Measurements from ENCODE around the gene NRG3. TPM values are rescaled to one million over a fixed set of nuclear protein-coding genes. Genes with fewer than 3 reads are reported as not detected.

The NRG3 gene
- total RNA-seq, 1 donor from 2014 or later = 0.92 TPM

DNA sequence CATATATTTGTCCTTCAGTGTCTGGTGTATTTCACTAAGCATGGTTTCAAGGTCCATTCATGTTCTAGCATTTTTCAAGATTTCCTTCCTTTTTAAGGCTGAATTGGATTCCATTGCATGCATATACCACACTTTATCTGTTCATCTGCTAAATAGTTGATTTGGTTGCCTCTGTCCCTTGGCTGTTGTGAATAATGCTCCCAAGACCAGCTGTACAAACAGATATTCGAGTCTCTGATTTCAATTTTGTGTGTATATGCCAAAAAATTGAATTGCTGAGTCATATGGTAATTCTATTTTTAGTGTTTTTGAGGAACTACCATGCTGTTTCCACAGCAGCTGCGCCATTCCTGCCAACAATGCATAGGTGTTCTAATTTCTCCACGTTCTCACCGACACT lies 216.4 kb downstream of the NRG3 start:
- H3K4me3 ChIP-seq (ENCODE audit: low read depth, low read length) = no peak overlapping the region
- TF ChIP-seq, protein P1, sequence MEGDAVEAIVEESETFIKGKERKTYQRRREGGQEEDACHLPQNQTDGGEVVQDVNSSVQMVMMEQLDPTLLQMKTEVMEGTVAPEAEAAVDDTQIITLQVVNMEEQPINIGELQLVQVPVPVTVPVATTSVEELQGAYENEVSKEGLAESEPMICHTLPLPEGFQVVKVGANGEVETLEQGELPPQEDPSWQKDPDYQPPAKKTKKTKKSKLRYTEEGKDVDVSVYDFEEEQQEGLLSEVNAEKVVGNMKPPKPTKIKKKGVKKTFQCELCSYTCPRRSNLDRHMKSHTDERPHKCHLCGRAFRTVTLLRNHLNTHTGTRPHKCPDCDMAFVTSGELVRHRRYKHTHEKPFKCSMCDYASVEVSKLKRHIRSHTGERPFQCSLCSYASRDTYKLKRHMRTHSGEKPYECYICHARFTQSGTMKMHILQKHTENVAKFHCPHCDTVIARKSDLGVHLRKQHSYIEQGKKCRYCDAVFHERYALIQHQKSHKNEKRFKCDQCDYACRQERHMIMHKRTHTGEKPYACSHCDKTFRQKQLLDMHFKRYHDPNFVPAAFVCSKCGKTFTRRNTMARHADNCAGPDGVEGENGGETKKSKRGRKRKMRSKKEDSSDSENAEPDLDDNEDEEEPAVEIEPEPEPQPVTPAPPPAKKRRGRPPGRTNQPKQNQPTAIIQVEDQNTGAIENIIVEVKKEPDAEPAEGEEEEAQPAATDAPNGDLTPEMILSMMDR (conservative IDR thresholded peaks at IDR 0.05; ENCODE audit: low read depth, low read length) = no peak
- no peak for DNase-seq (ENCODE audit: low read depth)

DNA sequence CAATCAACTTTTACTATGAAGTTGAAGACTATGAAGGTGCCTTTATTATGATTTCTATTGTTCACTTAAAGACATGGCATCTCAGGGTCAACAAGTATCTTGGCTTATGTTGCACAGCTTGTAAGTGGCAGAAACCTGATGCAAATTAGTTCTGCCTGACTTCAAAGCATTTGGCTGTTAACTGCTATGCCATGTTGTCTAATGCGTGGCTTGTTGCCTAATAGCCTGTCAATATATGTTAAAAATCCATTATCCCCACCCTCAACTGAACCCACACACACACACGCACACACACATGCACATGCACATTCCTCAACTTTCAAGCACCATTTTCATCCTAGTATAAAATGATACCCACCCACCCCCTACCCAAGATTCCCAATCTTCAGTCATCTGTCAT lies 217.1 kb downstream of the NRG3 start:
- no peak for DNase-seq (ENCODE audit: low read depth)
- TF ChIP-seq, protein P1 (conservative IDR thresholded peaks at IDR 0.05; ENCODE audit: low read depth, low read length) = no peak
- H3K4me3 ChIP-seq (ENCODE audit: low read depth, low read length) = no peak overlapping the region

DNA sequence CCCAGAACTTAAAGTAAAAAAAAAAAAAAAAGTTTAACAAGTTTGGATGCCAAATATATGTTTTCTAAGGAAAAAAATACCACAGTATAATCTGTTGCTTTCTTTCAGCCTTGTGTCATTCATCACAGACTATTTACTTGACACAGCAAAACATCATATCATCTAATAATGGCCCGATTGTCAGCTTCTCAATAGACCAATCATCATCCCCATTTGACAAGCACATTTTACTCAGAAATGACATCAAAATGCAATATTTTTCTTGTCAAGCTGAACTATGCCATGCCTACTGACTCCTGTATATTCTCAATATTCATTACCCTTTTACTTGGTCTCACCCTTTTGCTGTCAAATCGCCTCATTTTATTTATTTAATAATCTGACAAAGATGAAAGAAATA lies 249.7 kb downstream of the NRG3 start:
- H3K4me3 ChIP-seq (ENCODE audit: low read depth, low read length) = no peak overlapping the region
- TF ChIP-seq, protein P1 (conservative IDR thresholded peaks at IDR 0.05; ENCODE audit: low read depth, low read length) = no peak
- DNase-seq (ENCODE audit: low read depth) = no peak

DNA sequence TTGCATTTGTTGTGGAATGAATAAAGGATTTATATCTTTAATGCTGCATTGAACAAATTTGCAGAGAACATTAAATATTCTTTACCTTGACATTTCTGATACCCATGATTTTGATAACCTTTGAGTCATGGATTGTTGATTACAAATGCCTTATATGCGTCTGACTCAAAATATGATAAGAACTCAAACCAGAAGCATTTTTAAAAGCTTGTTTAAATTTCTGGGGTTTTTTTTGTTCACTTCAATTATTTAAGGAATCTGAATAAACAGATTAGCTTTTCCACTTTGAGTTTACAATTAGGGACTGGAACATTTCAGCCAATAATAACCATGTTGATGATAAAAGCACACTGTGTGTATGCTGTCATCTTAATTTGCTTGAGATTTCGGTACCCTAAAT lies 253.5 kb downstream of the NRG3 start:
- H3K4me3 ChIP-seq (ENCODE audit: low read depth, low read length) = no peak overlapping the region
- no peak for DNase-seq (ENCODE audit: low read depth)
- TF ChIP-seq, protein P1 (conservative IDR thresholded peaks at IDR 0.05; ENCODE audit: low read depth, low read length) = no peak

DNA sequence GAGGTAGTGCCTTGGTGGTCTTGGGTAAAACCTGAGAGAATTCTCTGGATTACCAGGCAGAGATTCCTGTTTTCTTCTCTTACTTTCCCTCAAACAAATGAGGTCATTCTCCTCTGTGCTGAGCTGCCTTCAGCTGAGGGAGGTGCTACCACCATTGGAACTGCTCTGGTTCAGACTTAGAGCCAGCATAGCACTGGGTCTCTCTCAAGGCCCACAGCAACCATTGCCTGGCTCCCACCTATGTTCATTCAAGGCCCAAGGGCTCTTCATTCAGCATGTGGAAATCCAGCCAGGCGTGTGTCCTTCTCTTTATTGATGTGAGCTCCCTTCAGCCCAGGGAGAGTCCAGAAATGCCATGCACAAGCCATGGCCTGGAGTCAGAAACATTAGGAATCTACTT lies 261.1 kb downstream of the NRG3 start:
- H3K4me3 ChIP-seq (ENCODE audit: low read depth, low read length) = no peak overlapping the region
- no peak for DNase-seq (ENCODE audit: low read depth)
- TF ChIP-seq, protein P1 (conservative IDR thresholded peaks at IDR 0.05; ENCODE audit: low read depth, low read length) = no peak

GRCh38 chr10:82144153-82144552 lies 269.2 kb downstream of the NRG3 start:
- DNase-seq (ENCODE audit: low read depth) = no peak
- no peak overlapping the region for H3K4me3 ChIP-seq (ENCODE audit: low read depth, low read length)
- TF ChIP-seq, protein P1 (conservative IDR thresholded peaks at IDR 0.05; ENCODE audit: low read depth, low read length) = no peak

DNA sequence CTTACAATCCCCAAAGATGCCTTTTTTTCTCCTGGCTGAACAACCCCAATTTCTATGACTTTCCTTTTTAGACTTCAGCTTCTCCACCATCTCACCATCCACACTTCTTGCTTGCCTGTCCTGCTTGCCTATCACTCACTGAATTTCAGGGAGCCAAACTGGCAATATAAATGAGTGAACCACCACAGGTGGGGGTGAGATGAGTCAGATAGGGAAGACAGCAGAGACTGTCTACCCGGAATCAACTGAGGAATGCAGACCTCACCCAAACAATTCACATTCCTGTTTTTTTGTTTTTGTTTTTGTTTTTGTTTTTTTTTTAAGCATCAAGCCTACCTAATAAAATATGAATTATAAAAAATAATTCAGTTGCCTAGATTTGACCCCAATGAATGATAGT lies 273.8 kb downstream of the NRG3 start:
- TF ChIP-seq, protein P1 (conservative IDR thresholded peaks at IDR 0.05; ENCODE audit: low read depth, low read length) = no peak

More for the DNA sequence above, 273.8 kb downstream of the NRG3 start:
- H3K4me3 ChIP-seq (ENCODE audit: low read depth, low read length) = no peak overlapping the region
- DNase-seq (ENCODE audit: low read depth) = no peak
